Caco-2 (cell line): ENCODE data around the gene TENM4. TPM values are rescaled to one million over a fixed set of nuclear protein-coding genes. Genes with fewer than 3 reads are reported as not detected.

ENCODE experiments used
- BruUV-seq: library from RNA; stranded (reverse); fragments of 400-500 nt; replicated peaks from 2 replicates; lab custom pipeline; 2021; lab: Mats Ljungman, UMichigan
- CTCF ChIA-PET: fragments of 300-600 bp; sonication (Branson Sonifier 250); formaldehyde crosslinking; loops from one replicate; lab custom pipeline; 2022; ENCODE audit warnings: antibody characterized with exemption; lab: Charles Lee
- POLR2A ChIA-PET: fragments of 300-600 bp; sonication (Branson Sonifier 250); formaldehyde crosslinking; loops from one replicate; lab custom pipeline; 2022; ENCODE audit warnings: antibody characterized with exemption; lab: Charles Lee
- DNase-seq, 2 experiments: peaks; one replicate each; pipeline versions ENCODE4 v3.0.0 to v3.0.0-alpha.2; 2020 to 2022
- H3K27me3 ChIP-seq: replicated peaks from 2 replicates; pipeline ENCODE4 v1.6.0; 2011; ENCODE audit warnings: low read length; ENCODE audit not compliant: control insufficient read depth, insufficient read depth
- H3K36me3 ChIP-seq: 2 replicates; pipeline ENCODE4 v1.5.1; 2011; ENCODE audit warnings: low read length; ENCODE audit not compliant: control insufficient read depth, insufficient read depth
- H3K4me1 ChIP-seq: fragments of 250-450 bp; sonication (Bioruptor Pico); 2 replicates; pipeline ENCODE4 v1.5.1; 2020; ENCODE audit warnings: mild to moderate bottlenecking
- H3K4me3 ChIP-seq: 2 replicates; pipeline ENCODE4 v1.5.1; 2011; ENCODE audit warnings: low read depth, mild to moderate bottlenecking, control low read depth, low read length
- H3K9me3 ChIP-seq: fragments of 250-450 bp; sonication (Bioruptor Pico); 2 replicates; pipeline ENCODE4 v1.5.1; 2020; ENCODE audit warnings: mild to moderate bottlenecking, moderate library complexity
- H3K27ac Mint-ChIP-seq: one replicate; pipeline ENCODE4 v1.8.0; 2022; ENCODE audit warnings: mixed read lengths; ENCODE audit not compliant: unreplicated experiment
- H3K27me3 Mint-ChIP-seq: one replicate; pipeline ENCODE4 v1.8.0; 2022; ENCODE audit warnings: mixed read lengths; ENCODE audit not compliant: insufficient read depth, unreplicated experiment
- H3K36me3 Mint-ChIP-seq: one replicate; pipeline ENCODE4 v1.8.0; 2022; ENCODE audit warnings: mild to moderate bottlenecking, mixed read lengths; ENCODE audit not compliant: insufficient read depth, unreplicated experiment
- H3K4me1 Mint-ChIP-seq: one replicate; pipeline ENCODE4 v1.8.0; 2022; ENCODE audit warnings: low read depth, mixed read lengths; ENCODE audit not compliant: unreplicated experiment
- H3K4me3 Mint-ChIP-seq: one replicate; pipeline ENCODE4 v1.8.0; 2022; ENCODE audit warnings: mild to moderate bottlenecking, moderate library complexity, mixed read lengths; ENCODE audit not compliant: unreplicated experiment
- H3K9me3 Mint-ChIP-seq: one replicate; pipeline ENCODE4 v1.8.0; 2022; ENCODE audit warnings: mixed read lengths; ENCODE audit not compliant: unreplicated experiment
- intact Hi-C: fragments of 100-400 bp; cut with micrococcal nuclease; formaldehyde crosslinking; loops from one replicate; pipeline ENCODE4 v1.10.0; 2022; ENCODE audit not compliant: unreplicated experiment
- total RNA-seq: library from RNA; stranded (reverse); gene quantifications from 2 replicates; pipeline ENCODE4 v1.2.3, GENCODE V29; 2022
- TF ChIP-seq, protein P1 (sequence below), 2 experiments: fragments of 200-600 bp in 1 of 2; IDR thresholded peaks; 1 replicate in 1 of 2; 2 replicates in 1 of 2; pipeline versions ENCODE4 v1.5.1 to v1.8.0; 2011 to 2022; ENCODE audit warnings: antibody characterized with exemption in 1 of 2, control low read depth in 1 of 2, inconsistent platforms in 1 of 2, low read depth in 1 of 2, low read length in 1 of 2, mild to moderate bottlenecking in 1 of 2, moderate library complexity in 1 of 2; ENCODE audit not compliant: insufficient read depth in 1 of 2, severe bottlenecking in 1 of 2, unreplicated experiment in 1 of 2

TENM4 gene
- total RNA-seq, 1 experiment from 2014 or later = 1.1 TPM

DNA sequence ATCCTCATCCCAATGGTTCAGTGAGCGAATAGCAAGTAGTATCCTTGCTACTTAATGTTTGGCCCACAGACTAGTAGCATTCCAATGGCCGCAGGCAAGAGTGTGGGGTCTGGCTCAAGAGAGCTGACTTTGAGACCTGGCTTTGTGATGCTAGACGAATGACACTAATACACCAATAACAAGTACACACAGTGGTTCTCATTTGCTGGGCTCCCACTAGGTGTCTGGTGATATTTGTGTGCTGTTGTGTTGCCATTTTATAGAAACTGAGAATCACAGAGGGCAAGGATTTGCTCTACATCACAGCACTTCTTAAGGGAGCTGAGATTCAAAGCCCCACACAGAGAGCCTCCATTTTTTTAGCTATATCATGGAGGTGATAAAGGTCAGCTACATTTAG lies 351.2 kb downstream of the TENM4 start:
- ChIA-PET POLR2A (no interaction called here), CTCF (interaction anchor here (3.5 kb wide), 1 partner anchor 11 kb away, joined by 39 read pairs; no protein-coding TSS in a partner anchor)
- Mint-ChIP-seq H3K4me1 (peaks cover 28% of the 10 kb centered on the region), H3K36me3 (no peaks in the 10 kb centered on the region), H3K4me3 (no peak overlapping the region), H3K27ac (no peak overlapping the region), H3K27me3 (no peaks in the 10 kb centered on the region), H3K9me3 (no peaks in the 10 kb centered on the region)
- Histone ChIP-seq H3K27me3 (no peaks in the 10 kb centered on the region), H3K4me3 (no peak overlapping the region), H3K4me1 (peaks cover 43% of the 10 kb centered on the region), H3K36me3 (no peaks in the 10 kb centered on the region), H3K9me3 (no peaks in the 10 kb centered on the region; the same call in 1 of the 2 replicates)
- no TSS peak for BruUV-seq
- intact Hi-C loops = no loop called here
- TF ChIP-seq, protein P1, sequence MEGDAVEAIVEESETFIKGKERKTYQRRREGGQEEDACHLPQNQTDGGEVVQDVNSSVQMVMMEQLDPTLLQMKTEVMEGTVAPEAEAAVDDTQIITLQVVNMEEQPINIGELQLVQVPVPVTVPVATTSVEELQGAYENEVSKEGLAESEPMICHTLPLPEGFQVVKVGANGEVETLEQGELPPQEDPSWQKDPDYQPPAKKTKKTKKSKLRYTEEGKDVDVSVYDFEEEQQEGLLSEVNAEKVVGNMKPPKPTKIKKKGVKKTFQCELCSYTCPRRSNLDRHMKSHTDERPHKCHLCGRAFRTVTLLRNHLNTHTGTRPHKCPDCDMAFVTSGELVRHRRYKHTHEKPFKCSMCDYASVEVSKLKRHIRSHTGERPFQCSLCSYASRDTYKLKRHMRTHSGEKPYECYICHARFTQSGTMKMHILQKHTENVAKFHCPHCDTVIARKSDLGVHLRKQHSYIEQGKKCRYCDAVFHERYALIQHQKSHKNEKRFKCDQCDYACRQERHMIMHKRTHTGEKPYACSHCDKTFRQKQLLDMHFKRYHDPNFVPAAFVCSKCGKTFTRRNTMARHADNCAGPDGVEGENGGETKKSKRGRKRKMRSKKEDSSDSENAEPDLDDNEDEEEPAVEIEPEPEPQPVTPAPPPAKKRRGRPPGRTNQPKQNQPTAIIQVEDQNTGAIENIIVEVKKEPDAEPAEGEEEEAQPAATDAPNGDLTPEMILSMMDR (IDR thresholded peaks at IDR 0.05; ENCODE audit: insufficient read depth in 1 of 2, low read depth in 1 of 2, low read length in 1 of 2, severe bottlenecking in 1 of 2, unreplicated experiment in 1 of 2) = no peak
- DNase-seq = no peak

DNA sequence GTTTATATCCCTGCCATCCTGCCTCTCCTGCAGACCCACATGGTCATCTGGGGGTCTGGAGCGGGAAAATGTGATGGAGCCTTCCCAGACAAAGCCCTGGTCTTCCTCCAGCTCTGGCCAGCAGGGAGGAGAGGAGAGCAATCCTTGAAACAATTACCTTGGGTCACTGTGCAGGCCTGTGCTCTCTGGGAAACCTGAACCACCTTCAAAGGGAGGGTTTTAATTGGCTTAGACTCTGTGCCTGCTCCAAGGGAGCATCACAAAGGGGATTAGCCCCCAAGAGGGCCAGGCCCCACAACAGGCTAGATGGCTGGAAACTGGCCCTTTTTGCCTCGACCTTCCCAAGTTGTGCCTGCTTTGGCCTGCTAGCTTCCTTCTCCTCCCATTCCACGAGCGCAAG lies 351.9 kb downstream of the TENM4 start:
- no peaks in the 10 kb centered on the region for H3K27me3 ChIP-seq
- intact Hi-C loops = loop anchor here (1.0 kb wide), 1 partner anchor 11 kb away; no protein-coding TSS in a partner anchor
- no peaks in the 10 kb centered on the region; the same call in 1 of the 2 replicates for H3K9me3 ChIP-seq
- BruUV-seq = no TSS peak
- no peak for DNase-seq
- H3K4me3 ChIP-seq = no peak overlapping the region
- no peak overlapping the region for H3K4me3 Mint-ChIP-seq
- peaks cover 28% of the 10 kb centered on the region for H3K4me1 Mint-ChIP-seq
- ChIA-PET CTCF (interaction anchor here (1.1 to 3.5 kb wide), 3 partner anchors 11 to 443 kb away, joined by 4 to 39 read pairs (median 20); no protein-coding TSS in a partner anchor), POLR2A (no interaction called here)
- no peak overlapping the region for H3K27ac Mint-ChIP-seq
- H3K4me1 ChIP-seq = peaks cover 40% of the 10 kb centered on the region
- H3K36me3 Mint-ChIP-seq = no peaks in the 10 kb centered on the region
- TF ChIP-seq, protein P1 (IDR thresholded peaks at IDR 0.05; ENCODE audit: insufficient read depth in 1 of 2, low read depth in 1 of 2, low read length in 1 of 2, severe bottlenecking in 1 of 2, unreplicated experiment in 1 of 2) = no peak
- no peaks in the 10 kb centered on the region for H3K27me3 Mint-ChIP-seq
- no peaks in the 10 kb centered on the region for H3K9me3 Mint-ChIP-seq
- H3K36me3 ChIP-seq = no peaks in the 10 kb centered on the region

DNA sequence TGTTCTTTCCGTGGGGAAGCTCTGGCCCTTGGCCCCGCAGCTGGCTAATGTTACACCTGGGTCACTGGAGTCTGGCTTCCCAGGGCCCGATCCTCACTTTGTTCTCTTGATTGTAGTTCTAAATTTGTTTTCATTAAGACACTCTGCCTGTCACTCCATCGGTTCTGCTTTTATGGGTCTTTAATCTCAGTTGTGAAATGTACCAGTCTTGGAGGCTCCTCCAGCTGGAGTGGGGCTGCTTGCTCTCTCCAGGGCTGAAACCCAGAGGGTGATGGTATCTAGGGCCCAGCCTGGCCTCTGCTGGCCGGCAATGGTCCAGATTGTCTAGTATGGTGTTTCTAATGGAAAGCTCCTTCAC lies 352.9 kb downstream of the TENM4 start:
- H3K4me1 ChIP-seq = peaks cover 40% of the 10 kb centered on the region
- Mint-ChIP-seq H3K4me3 (peak overlapping the region; percentile 15), H3K27ac (peak overlapping the region; percentile 89), H3K9me3 (no peaks in the 10 kb centered on the region), H3K36me3 (no peaks in the 10 kb centered on the region), H3K4me1 (peaks cover 28% of the 10 kb centered on the region), H3K27me3 (no peaks in the 10 kb centered on the region)
- no peak overlapping the region for H3K4me3 ChIP-seq
- DNase-seq = peak; percentile 20 to 54
- TF ChIP-seq, protein P1 (IDR thresholded peaks at IDR 0.05; ENCODE audit: insufficient read depth in 1 of 2, low read depth in 1 of 2, low read length in 1 of 2, severe bottlenecking in 1 of 2, unreplicated experiment in 1 of 2) = no peak
- ChIA-PET CTCF (interaction anchor here (0.6 to 3.5 kb wide), 8 partner anchors 12 to 442 kb away, joined by 3 to 39 read pairs (median 4); no protein-coding TSS in a partner anchor), POLR2A (no interaction called here)
- H3K27me3 ChIP-seq = no peaks in the 10 kb centered on the region
- intact Hi-C loops = loop anchor here (1.0 kb wide), 2 partner anchors 12 to 25 kb away; no protein-coding TSS in a partner anchor
- H3K36me3 ChIP-seq = no peaks in the 10 kb centered on the region
- H3K9me3 ChIP-seq = no peaks in the 10 kb centered on the region; the same call in 1 of the 2 replicates
- no TSS peak for BruUV-seq
